CD4-positive, CD25-positive, alpha-beta regulatory T cell (primary cell): Measurements from ENCODE around the gene USO1. TPM values are rescaled to one million over a fixed set of nuclear protein-coding genes. Genes with fewer than 3 reads are reported as not detected.

Experiments used
- ATAC-seq, 2 donors: fragments of 150-1000 bp; cut with Tn5 transposase; one replicate each; pipeline ENCODE4 v1.10.0; 2021; ENCODE audit warnings: low read depth in 2 of 2, moderate number of reproducible peaks in 2 of 2, moderate library complexity in 1 of 2
- DNase-seq, 3 donors: peaks; one replicate each; pipeline versions ENCODE4 v3.0.0 to v3.0.0-alpha.2; 2012 to 2022; ENCODE audit warnings: mixed read lengths in 1 of 3
- H3K27ac ChIP-seq: one replicate; pipeline ENCODE4 v1.7.0; 2013; ENCODE audit warnings: mild to moderate bottlenecking, low read length; ENCODE audit not compliant: insufficient read depth, poor library complexity, severe bottlenecking
- H3K27me3 ChIP-seq: one replicate; pipeline ENCODE4 v1.7.0; 2013; ENCODE audit warnings: low read length; ENCODE audit not compliant: control insufficient read depth, insufficient read depth
- H3K36me3 ChIP-seq: one replicate; pipeline ENCODE4 v1.7.0; 2013; ENCODE audit warnings: mild to moderate bottlenecking, low read length, moderate library complexity; ENCODE audit not compliant: control insufficient read depth, insufficient read depth
- H3K4me1 ChIP-seq: 2 replicates; pipeline ENCODE4 v1.7.0; 2013; ENCODE audit warnings: mild to moderate bottlenecking, low read length; ENCODE audit not compliant: insufficient read depth, control insufficient read depth, poor library complexity, severe bottlenecking
- H3K4me3 ChIP-seq: one replicate; pipeline ENCODE4 v1.7.0; 2013; ENCODE audit warnings: low read depth, mild to moderate bottlenecking, low read length, moderate library complexity
- H3K9me3 ChIP-seq, 2 experiments: 1 replicate in 1 of 2; 2 replicates in 1 of 2; pipeline ENCODE4 v1.7.0; 2013; ENCODE audit warnings: low read length in 2 of 2, mild to moderate bottlenecking in 1 of 2, moderate library complexity in 1 of 2; ENCODE audit not compliant: control insufficient read depth in 2 of 2
- H3K27ac Mint-ChIP-seq, 3 donors: one replicate each; pipeline ENCODE4 v1.8.0; 2020 to 2022; ENCODE audit warnings: mild to moderate bottlenecking in 3 of 3, mixed read lengths in 3 of 3, moderate library complexity in 2 of 3
- H3K27me3 Mint-ChIP-seq: one replicate; pipeline ENCODE4 v1.8.0; 2022; ENCODE audit warnings: mild to moderate bottlenecking, mixed read lengths
- H3K36me3 Mint-ChIP-seq: one replicate; pipeline ENCODE4 v1.8.0; 2020; ENCODE audit warnings: mixed read lengths
- H3K4me1 Mint-ChIP-seq, 4 donors: one replicate each; pipeline ENCODE4 v1.8.0; 2020 to 2022; ENCODE audit warnings: mixed read lengths in 4 of 4, mild to moderate bottlenecking in 1 of 4
- H3K4me3 Mint-ChIP-seq, 4 donors: one replicate each; pipeline ENCODE4 v1.8.0; 2020 to 2022; ENCODE audit warnings: mild to moderate bottlenecking in 4 of 4, mixed read lengths in 4 of 4, moderate library complexity in 3 of 4
- H3K9me3 Mint-ChIP-seq, 7 donors: one replicate each; pipeline ENCODE4 v1.8.0; 2020 to 2022; ENCODE audit warnings: mixed read lengths in 7 of 7, mild to moderate bottlenecking in 3 of 7, moderate library complexity in 2 of 7
- polyA plus RNA-seq, 4 donors: library from polyadenylated mRNA; unstranded; fragments of 300-500 nt; fragmentation: Illumina TruSeq; gene quantifications; one replicate each; pipeline ENCODE4 v1.2.3, GENCODE V29; 2021
- total RNA-seq: library from RNA; stranded (reverse); gene quantifications from one replicate; pipeline ENCODE4 v1.2.3, GENCODE V29; 2022

USO1 gene
- total and polyA plus RNA-seq, 5 donors from 2014 or later = 23.4 to 29.5 (median 24.8) TPM

DNA sequence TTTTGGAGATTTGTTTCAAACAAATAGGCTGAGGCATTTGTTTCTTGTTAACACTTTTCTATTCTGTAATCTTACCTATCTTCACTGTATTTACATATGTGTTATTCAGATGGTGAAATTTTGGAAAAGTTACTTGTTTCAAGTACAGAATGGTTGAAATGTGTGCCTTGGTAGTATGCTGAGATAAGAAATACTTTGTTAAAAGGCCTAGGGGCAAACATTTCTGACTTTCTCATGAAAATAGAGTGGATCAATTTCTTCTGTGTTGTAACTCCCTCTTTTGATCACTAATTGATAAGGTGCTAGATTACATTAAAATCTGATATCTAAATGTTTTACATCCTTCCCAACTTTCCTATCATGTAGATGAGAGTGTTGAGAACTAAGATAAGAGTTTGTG is 18.1 kb downstream of the USO1 start:
- no peak for ATAC-seq
- H3K27ac ChIP-seq = no peak overlapping the region
- no peaks in the 10 kb centered on the region for H3K9me3 ChIP-seq
- Mint-ChIP-seq H3K4me1 (peaks cover 12 to 30% (median 22%) of the 10 kb centered on the region in 4 donors), H3K36me3 (peaks cover 8% of the 10 kb centered on the region), H3K27ac (no peak overlapping the region), H3K9me3 (no peaks in the 10 kb centered on the region), H3K27me3 (no peaks in the 10 kb centered on the region), H3K4me3 (no peak overlapping the region)
- peaks cover 3% of the 10 kb centered on the region for H3K36me3 ChIP-seq
- no peak for DNase-seq
- H3K4me3 ChIP-seq = no peak overlapping the region
- H3K27me3 ChIP-seq = no peaks in the 10 kb centered on the region
- H3K4me1 ChIP-seq = no peaks in the 10 kb centered on the region

DNA sequence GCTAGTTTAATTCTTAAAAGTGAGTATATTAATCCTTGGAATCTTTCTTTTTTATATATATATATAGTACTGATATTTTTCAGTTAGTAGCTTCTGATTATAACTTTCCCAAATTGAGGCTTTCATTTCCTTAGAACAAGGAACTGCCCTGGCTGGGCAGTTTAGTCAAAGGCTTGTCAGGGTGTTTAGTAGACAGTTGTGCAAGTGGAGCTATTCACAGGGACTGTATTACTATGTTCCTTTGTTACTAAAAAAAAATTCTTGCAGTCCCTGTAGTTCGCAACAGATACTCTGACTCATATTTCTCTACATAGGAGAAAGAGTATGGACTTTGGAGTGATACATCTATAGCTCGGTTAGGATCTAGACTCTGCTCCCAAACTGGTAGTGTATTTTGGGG is 20.8 kb downstream of the USO1 start:
- Histone ChIP-seq H3K4me1 (no peaks in the 10 kb centered on the region), H3K27me3 (no peaks in the 10 kb centered on the region), H3K27ac (no peak overlapping the region), H3K36me3 (peaks cover 3% of the 10 kb centered on the region), H3K4me3 (no peak overlapping the region), H3K9me3 (no peaks in the 10 kb centered on the region)
- Mint-ChIP-seq H3K27me3 (no peaks in the 10 kb centered on the region), H3K27ac (no peak overlapping the region), H3K36me3 (peaks cover 8% of the 10 kb centered on the region), H3K4me1 (peaks cover 12 to 30% (median 19%) of the 10 kb centered on the region in 4 donors), H3K4me3 (no peak overlapping the region), H3K9me3 (no peaks in the 10 kb centered on the region)
- DNase-seq (no peak), ATAC-seq (no peak)

DNA sequence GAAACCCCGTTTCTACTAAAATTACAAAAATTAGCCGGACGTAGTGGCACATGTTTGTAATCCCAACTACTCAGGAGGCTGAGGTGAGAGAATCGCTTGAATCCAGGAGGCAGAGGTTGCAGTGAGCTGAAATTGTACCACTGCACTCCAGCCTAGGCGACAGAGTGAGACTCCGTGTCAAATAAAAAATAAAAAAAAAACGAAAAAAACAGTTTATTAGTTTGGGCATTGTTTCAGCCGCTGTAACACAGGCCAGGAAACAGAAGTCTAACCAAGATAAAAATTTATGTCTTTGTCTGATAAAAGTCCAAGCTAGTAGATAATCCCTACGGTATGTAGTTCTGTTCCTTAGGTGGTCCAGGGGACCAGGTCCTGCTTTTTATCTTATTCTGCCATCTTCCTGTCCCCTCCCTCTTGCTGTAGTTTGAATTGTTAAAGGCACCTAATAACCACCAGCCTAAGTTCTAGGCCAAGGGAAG is 21.4 kb downstream of the USO1 start:
- Mint-ChIP-seq H3K36me3 (peaks cover 8% of the 10 kb centered on the region), H3K9me3 (no peaks in the 10 kb centered on the region), H3K4me1 (peaks cover 12 to 26% (median 19%) of the 10 kb centered on the region in 4 donors), H3K27ac (no peak overlapping the region), H3K4me3 (no peak overlapping the region), H3K27me3 (no peaks in the 10 kb centered on the region)
- Histone ChIP-seq H3K27me3 (no peaks in the 10 kb centered on the region), H3K36me3 (peaks cover 3% of the 10 kb centered on the region), H3K9me3 (no peaks in the 10 kb centered on the region), H3K4me3 (no peak overlapping the region), H3K27ac (no peak overlapping the region), H3K4me1 (no peaks in the 10 kb centered on the region)
- ATAC-seq = no peak
- DNase-seq = no peak

DNA sequence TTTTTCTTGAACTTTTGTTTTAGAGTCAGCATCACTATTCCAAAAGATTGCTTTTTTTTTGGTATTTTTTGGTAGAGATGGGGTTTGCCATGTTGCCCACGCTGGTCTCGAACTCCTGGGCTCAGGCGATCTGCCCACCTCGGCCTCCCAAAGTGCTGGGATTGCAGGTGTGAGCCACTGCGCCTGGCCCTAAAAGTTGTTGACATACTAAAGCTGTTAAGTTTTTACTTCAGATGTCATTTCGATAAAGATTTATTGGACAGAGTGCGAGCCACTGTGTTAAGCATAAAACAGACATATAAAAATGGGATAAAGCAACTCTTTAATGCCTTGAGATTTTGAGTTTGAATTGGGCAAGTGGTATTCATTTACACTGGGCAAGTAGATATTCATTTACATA is 28.3 kb downstream of the USO1 start:
- peaks cover 0 to 6% (median 1%) of the 10 kb centered on the region in 4 donors for H3K4me1 Mint-ChIP-seq
- DNase-seq (no peak), ATAC-seq (no peak)
- H3K27ac ChIP-seq = no peak overlapping the region
- H3K36me3 Mint-ChIP-seq = peaks cover 26% of the 10 kb centered on the region
- no peak overlapping the region for H3K4me3 Mint-ChIP-seq
- no peaks in the 10 kb centered on the region for H3K27me3 ChIP-seq
- peaks cover 26% of the 10 kb centered on the region for H3K36me3 ChIP-seq
- H3K9me3 Mint-ChIP-seq = no peaks in the 10 kb centered on the region
- H3K4me3 ChIP-seq = no peak overlapping the region
- H3K4me1 ChIP-seq = no peaks in the 10 kb centered on the region
- no peaks in the 10 kb centered on the region for H3K27me3 Mint-ChIP-seq
- H3K27ac Mint-ChIP-seq = no peak overlapping the region
- no peaks in the 10 kb centered on the region for H3K9me3 ChIP-seq

DNA sequence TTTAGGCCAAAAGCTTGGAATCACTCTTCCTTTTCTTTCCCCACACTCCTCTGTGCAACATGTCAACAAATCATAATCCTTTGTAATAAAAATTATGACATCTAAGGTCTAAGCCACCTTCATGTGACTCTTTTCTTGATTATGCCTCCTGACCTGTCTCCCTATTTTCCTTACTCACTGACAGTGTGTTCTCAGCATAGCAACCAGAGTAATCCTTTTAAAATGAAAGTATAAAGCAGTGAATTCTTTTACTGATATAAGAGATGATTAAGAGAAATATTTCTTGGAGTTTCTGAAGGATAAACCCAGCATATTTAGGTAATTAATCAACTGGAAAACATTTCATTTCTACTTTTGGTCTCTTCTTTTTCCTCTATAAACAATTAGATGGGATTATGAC is 44.7 kb downstream of the USO1 start:
- Mint-ChIP-seq H3K4me3 (no peak overlapping the region), H3K27ac (peak overlapping the region in 2 of 3 donors; percentile 39 to 74), H3K27me3 (no peaks in the 10 kb centered on the region), H3K9me3 (no peaks in the 10 kb centered on the region), H3K36me3 (peaks cover 31% of the 10 kb centered on the region), H3K4me1 (peaks cover 7 to 22% (median 10%) of the 10 kb centered on the region in 4 donors)
- Histone ChIP-seq H3K27me3 (no peaks in the 10 kb centered on the region), H3K27ac (no peak overlapping the region), H3K4me3 (no peak overlapping the region), H3K36me3 (peaks cover 25% of the 10 kb centered on the region), H3K4me1 (no peaks in the 10 kb centered on the region), H3K9me3 (no peaks in the 10 kb centered on the region)
- DNase-seq (no peak), ATAC-seq (no peak)

DNA sequence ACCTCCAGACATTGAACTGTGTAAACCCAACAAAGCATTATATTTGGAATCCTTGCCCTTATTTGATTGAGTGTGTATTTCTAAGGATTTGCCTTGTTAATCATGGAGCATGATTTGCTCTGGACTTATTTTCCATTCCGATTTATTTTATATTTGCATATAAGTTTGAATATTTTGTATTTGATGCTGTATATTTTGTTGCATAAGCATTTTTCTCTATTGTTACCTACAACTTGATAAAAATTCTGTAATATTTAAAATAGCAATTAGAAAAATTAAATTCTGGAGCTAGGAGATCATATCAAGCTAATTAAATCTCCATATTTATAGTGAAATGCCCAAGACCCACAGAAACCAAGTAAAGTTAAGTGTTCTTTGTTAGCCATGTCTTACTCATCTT is 47.2 kb downstream of the USO1 start:
- Mint-ChIP-seq H3K9me3 (peaks cover 0 to 5% (median 0%) of the 10 kb centered on the region in 7 donors), H3K27me3 (no peaks in the 10 kb centered on the region), H3K36me3 (peaks cover 50% of the 10 kb centered on the region), H3K27ac (no peak overlapping the region), H3K4me3 (no peak overlapping the region), H3K4me1 (peaks cover 7 to 29% (median 13%) of the 10 kb centered on the region in 4 donors)
- Histone ChIP-seq H3K4me1 (no peaks in the 10 kb centered on the region), H3K4me3 (no peak overlapping the region), H3K27me3 (no peaks in the 10 kb centered on the region), H3K9me3 (no peaks in the 10 kb centered on the region), H3K36me3 (peaks cover 49% of the 10 kb centered on the region), H3K27ac (no peak overlapping the region)
- ATAC-seq (no peak), DNase-seq (no peak)

DNA sequence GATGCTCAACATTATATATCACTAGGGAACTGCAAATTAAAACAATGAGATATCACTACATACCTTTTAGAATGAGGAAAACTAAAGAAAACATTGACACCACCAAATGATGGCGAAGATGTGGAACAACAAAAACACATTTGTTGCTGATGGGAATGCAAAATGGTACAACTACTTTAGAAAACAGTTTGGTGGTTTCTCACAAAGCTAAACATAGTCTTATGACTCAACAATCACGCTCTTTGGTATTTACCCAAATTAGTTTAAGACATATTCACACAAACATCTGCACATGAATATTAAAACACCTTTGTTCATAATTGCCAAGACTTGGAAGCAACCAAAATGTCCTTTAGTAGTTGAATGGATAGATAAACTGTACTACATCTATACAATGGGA is 53.2 kb downstream of the USO1 start:
- H3K9me3 Mint-ChIP-seq = peaks cover 0 to 5% (median 0%) of the 10 kb centered on the region in 7 donors
- no peaks in the 10 kb centered on the region for H3K27me3 Mint-ChIP-seq
- ATAC-seq (no peak), DNase-seq (no peak)
- Histone ChIP-seq H3K36me3 (peaks cover 62% of the 10 kb centered on the region), H3K4me1 (no peaks in the 10 kb centered on the region), H3K27ac (no peak overlapping the region), H3K4me3 (no peak overlapping the region), H3K9me3 (no peaks in the 10 kb centered on the region), H3K27me3 (no peaks in the 10 kb centered on the region)
- H3K36me3 Mint-ChIP-seq = peaks cover 61% of the 10 kb centered on the region
- H3K27ac Mint-ChIP-seq = no peak overlapping the region
- H3K4me3 Mint-ChIP-seq = no peak overlapping the region
- peaks cover 0 to 19% (median 2%) of the 10 kb centered on the region in 4 donors for H3K4me1 Mint-ChIP-seq

DNA sequence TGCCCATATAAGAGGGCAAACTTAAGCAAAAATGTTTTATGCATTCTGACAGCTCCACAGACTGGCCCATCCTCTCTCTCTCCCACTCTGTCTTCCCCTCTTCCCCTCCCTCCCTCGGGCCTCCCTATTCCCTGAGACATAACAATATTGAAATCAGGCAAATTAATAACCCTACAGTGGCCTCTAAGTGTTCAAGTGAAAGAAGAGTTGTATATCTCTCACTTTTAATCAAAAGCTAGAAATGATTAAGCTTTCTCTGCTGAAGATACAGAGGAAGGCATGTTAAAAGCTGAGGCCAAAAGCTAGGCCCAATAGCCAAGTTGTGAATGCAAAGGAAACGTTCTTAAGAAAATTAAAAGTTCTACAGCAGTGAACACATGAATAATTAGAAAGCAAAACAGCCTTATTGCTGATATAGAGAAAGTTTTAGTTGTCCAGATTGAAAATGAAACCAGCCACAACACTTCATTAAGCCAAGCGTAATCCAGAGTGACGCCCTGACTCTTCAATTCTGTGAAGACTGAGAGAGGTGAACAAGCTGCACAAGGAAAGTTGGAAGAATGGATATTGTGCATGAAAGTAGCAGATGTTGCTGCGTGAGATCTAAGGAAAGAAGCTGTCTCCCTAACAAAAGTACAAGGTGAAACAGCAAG is 54.9 kb downstream of the USO1 start:
- H3K4me1 ChIP-seq = no peaks in the 10 kb centered on the region
- peaks cover 58% of the 10 kb centered on the region for H3K36me3 Mint-ChIP-seq
- H3K4me1 Mint-ChIP-seq = peaks cover 0 to 19% (median 2%) of the 10 kb centered on the region in 4 donors
- no peaks in the 10 kb centered on the region for H3K27me3 Mint-ChIP-seq
- ATAC-seq (no peak), DNase-seq (peak in 1 of 3 donors; percentile 4)
- no peak overlapping the region for H3K27ac ChIP-seq
- peak overlapping the region in 2 of 3 donors; percentile 58 to 63 for H3K27ac Mint-ChIP-seq
- H3K4me3 Mint-ChIP-seq = no peak overlapping the region
- H3K27me3 ChIP-seq = no peaks in the 10 kb centered on the region
- no peaks in the 10 kb centered on the region for H3K9me3 ChIP-seq
- H3K9me3 Mint-ChIP-seq = peaks cover 0 to 5% (median 0%) of the 10 kb centered on the region in 7 donors
- H3K4me3 ChIP-seq = no peak overlapping the region
- peaks cover 71% of the 10 kb centered on the region for H3K36me3 ChIP-seq
